ENCODE data around the gene CROCC2.

DNA sequence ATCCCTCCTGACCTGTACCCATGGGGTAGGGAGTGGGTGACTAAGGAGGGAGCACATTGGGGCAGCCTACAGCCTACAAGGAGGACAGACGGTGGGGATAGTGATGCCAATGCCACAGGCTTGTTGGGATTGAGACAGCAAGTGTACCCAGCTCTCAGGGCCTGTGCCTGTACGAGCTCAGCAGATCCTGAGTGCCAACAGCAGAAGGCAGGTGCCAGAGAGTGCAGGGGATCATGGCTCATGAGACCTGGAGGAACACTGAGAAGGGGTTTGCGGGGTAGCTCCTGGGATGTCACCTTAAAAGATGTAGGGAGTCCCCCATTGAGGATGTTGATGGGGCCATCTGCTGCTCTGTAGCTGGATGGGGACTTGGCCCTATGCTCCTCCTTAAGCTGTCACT lies 82.0 kb downstream of the CROCC2 start:
- TF ChIP-seq POLR2A (IDR thresholded peaks at IDR 0.05) = no peak
- TF ChIP-seq, protein P1, sequence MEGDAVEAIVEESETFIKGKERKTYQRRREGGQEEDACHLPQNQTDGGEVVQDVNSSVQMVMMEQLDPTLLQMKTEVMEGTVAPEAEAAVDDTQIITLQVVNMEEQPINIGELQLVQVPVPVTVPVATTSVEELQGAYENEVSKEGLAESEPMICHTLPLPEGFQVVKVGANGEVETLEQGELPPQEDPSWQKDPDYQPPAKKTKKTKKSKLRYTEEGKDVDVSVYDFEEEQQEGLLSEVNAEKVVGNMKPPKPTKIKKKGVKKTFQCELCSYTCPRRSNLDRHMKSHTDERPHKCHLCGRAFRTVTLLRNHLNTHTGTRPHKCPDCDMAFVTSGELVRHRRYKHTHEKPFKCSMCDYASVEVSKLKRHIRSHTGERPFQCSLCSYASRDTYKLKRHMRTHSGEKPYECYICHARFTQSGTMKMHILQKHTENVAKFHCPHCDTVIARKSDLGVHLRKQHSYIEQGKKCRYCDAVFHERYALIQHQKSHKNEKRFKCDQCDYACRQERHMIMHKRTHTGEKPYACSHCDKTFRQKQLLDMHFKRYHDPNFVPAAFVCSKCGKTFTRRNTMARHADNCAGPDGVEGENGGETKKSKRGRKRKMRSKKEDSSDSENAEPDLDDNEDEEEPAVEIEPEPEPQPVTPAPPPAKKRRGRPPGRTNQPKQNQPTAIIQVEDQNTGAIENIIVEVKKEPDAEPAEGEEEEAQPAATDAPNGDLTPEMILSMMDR (IDR thresholded peaks at IDR 0.05) = no peak

Measured in heart left ventricle (tissue), 13 donors.